ENCODE data around the gene FPGS.
A peak's percentile ranks its signal among the peaks of the same experiment; 100 is the strongest.

- TF ChIP-seq CTCF (IDR thresholded peaks at IDR 0.05) (no peak), POLR2A (IDR thresholded peaks at IDR 0.05) (peak in 1 of 4 donors; percentile 11)
These were observed 26.3 kb upstream of the FPGS start for GRCh38 chr9:127776195-127776923.
